Subcutaneous adipose tissue (tissue), 4 donors: ENCODE measurements around the gene TMTC3. TPM values are rescaled to one million over a fixed set of nuclear protein-coding genes. Genes with fewer than 3 reads are reported as not detected.

Experiments
- CTCF ChIP-seq: fragments of 450-650 bp; IDR thresholded peaks from one replicate; pipeline ENCODE4 v1.5.1; 2016; ENCODE audit warnings: low read depth, mild to moderate bottlenecking, control low read depth, antibody characterized with exemption, moderate library complexity
- total RNA-seq, 4 donors: library from RNA; depleted of rRNA; stranded (reverse); fragments of >200 nt; gene quantifications; one replicate each; pipeline ENCODE4 v1.1.0, GENCODE V29; 2016

TMTC3 gene
- total RNA-seq, 4 donors from 2014 or later, result 9.4 to 20.9 (median 11.9) TPM

- TF ChIP-seq CTCF, result no peak
Observed at GRCh38 chr12:88241862-88242570, 99.9 kb downstream of the TMTC3 start.

- no peak for TF ChIP-seq CTCF
Observed at GRCh38 chr12:88242571-88242925, 100.4 kb downstream of the TMTC3 start.

GRCh38 chr12:88242939-88243338, 100.8 kb downstream of the TMTC3 start:
- no peak for TF ChIP-seq CTCF

GRCh38 chr12:88243982-88244381, 101.9 kb downstream of the TMTC3 start:
- no peak for TF ChIP-seq CTCF

GRCh38 chr12:88245905-88246304, 103.8 kb downstream of the TMTC3 start:
- no peak for TF ChIP-seq CTCF

- TF ChIP-seq CTCF, result no peak
Observed at GRCh38 chr12:88247241-88247643, 105.1 kb downstream of the TMTC3 start.

- TF ChIP-seq CTCF, result no peak
Observed at GRCh38 chr12:88248606-88249005, 106.5 kb downstream of the TMTC3 start.

Other genes starting within 250 kb of the TMTC3 start
- gene C12orf50, start 112.9 kb upstream of the TMTC3 start, total RNA-seq, result not detected
- gene CEP290, start 219 bp upstream of the TMTC3 start, total RNA-seq, result 10 to 100 TPM; 11.7 to 24.0 (median 16.3) TPM